HEK293T (cell line): Measurements from ENCODE around the gene GPX4.

Experiments used
- ARNT ChIP-seq: fragments of 450-650 bp; IDR thresholded peaks from 2 replicates; pipeline ENCODE4 v1.6.1; 2017; ENCODE audit warnings: mild to moderate bottlenecking
- BHLHE40 ChIP-seq: fragments of 450-650 bp; IDR thresholded peaks from 2 replicates; pipeline ENCODE4 v1.6.1; 2016; ENCODE audit warnings: mild to moderate bottlenecking, moderate library complexity, borderline replicate concordance
- CTBP1 ChIP-seq: fragments of 450-650 bp; IDR thresholded peaks from 2 replicates; pipeline ENCODE4 v1.6.1; 2016; ENCODE audit warnings: borderline replicate concordance
- SP1 ChIP-seq: fragments of 450-650 bp; IDR thresholded peaks from 2 replicates; pipeline ENCODE4 v1.6.1; 2017
- SUZ12 ChIP-seq: fragments of 450-650 bp; IDR thresholded peaks from 2 replicates; pipeline ENCODE4 v1.6.1; 2016; ENCODE audit warnings: mild to moderate bottlenecking

GRCh38 chr19:1131718-1132551 lies 28.1 kb downstream of the GPX4 start:
- TF ChIP-seq SP1 (no peak), SUZ12 (no peak), CTBP1 (no peak), ARNT (no peak), BHLHE40 (no peak)
